Uterus (tissue), 4 donors: Measurements from ENCODE around the gene ACVR1. TPM values are rescaled to one million over a fixed set of nuclear protein-coding genes. Genes with fewer than 3 reads are reported as not detected.

Experiments
- DNase-seq, 2 donors: peaks; one replicate each; pipeline ENCODE4 v3.0.0-alpha.2; 2019 to 2020
- H3K27ac ChIP-seq, 2 donors: fragments of 200-600 bp; sonication (generic); 1 replicate in 1 of 2; 2 replicates in 1 of 2; pipeline ENCODE4 v1.5.1; 2016 to 2018
- H3K27me3 ChIP-seq, 2 donors: fragments of 200-600 bp; sonication (generic); one replicate each; pipeline ENCODE4 v1.5.1; 2018 to 2019; ENCODE audit warnings: control low read depth in 1 of 2
- H3K36me3 ChIP-seq, 2 donors: fragments of 200-600 bp; sonication (generic); one replicate each; pipeline ENCODE4 v1.5.1; 2019; ENCODE audit warnings: control low read depth in 1 of 2
- H3K4me1 ChIP-seq, 2 donors: fragments of 200-600 bp; sonication (generic); one replicate each; pipeline ENCODE4 v1.5.1; 2018 to 2019; ENCODE audit warnings: control low read depth in 1 of 2
- H3K4me3 ChIP-seq, 2 donors: fragments of 200-600 bp; sonication (generic); 1 replicate in 1 of 2; 2 replicates in 1 of 2; pipeline ENCODE4 v1.5.1; 2018 to 2019; ENCODE audit warnings: mild to moderate bottlenecking in 1 of 2
- H3K9me3 ChIP-seq, 2 donors: fragments of 200-600 bp; sonication (generic); one replicate each; pipeline ENCODE4 v1.5.1; 2019; ENCODE audit warnings: control low read depth in 1 of 2
- CTCF ChIP-seq, 4 experiments: fragments of 200-600 bp in 2 of 4; fragments of 450-650 bp in 2 of 4; sonication (generic) in 2 of 4; IDR thresholded peaks; one replicate each; pipeline ENCODE4 v1.5.1; 2016 to 2019; ENCODE audit warnings: antibody characterized with exemption in 4 of 4, mild to moderate bottlenecking in 2 of 4, moderate library complexity in 1 of 4
- POLR2A ChIP-seq, 2 donors: fragments of 450-650 bp; IDR thresholded peaks; one replicate each; pipeline ENCODE4 v1.6.1; 2016; ENCODE audit warnings: antibody characterized with exemption in 2 of 2, mild to moderate bottlenecking in 1 of 2, moderate library complexity in 1 of 2
- intact Hi-C: fragments of 100-400 bp; cut with DNase I; formaldehyde crosslinking; loops from one replicate; pipeline ENCODE4 v1.15.1; 2023; ENCODE audit warnings: low total_unique reads
- total RNA-seq, 4 donors: library from RNA; depleted of rRNA in 3 of 4; stranded (reverse); fragments of >200 nt in 3 of 4; gene quantifications; one replicate each; pipeline versions ENCODE4 v1.1.0 to v1.2.4, GENCODE V29; 2014 to 2023
- donor health status: DM: yes; HTN: yes; CAD: no.

ACVR1 gene
- total RNA-seq, 4 donors from 2014 or later: 30.3 to 398 (median 46.7) TPM

GRCh38 chr2:157786663-157787363 lies 89.3 kb downstream of the ACVR1 start:
- TF ChIP-seq CTCF (IDR thresholded peaks at IDR 0.05): no peak
- Histone ChIP-seq H3K27ac (peak overlapping the region in 1 of 2 donors; percentile 37), H3K27me3 (no peaks in the 10 kb centered on the region), H3K4me1 (peaks cover 0 to 5% of the 10 kb centered on the region in 2 donors), H3K36me3 (no peaks in the 10 kb centered on the region), H3K4me3 (no peak overlapping the region), H3K9me3 (no peaks in the 10 kb centered on the region)
- no peak for DNase-seq
- intact Hi-C loops: no loop called here

- Histone ChIP-seq H3K36me3 (no peaks in the 10 kb centered on the region), H3K27ac (no peak overlapping the region), H3K4me3 (no peak overlapping the region), H3K9me3 (no peaks in the 10 kb centered on the region), H3K27me3 (no peaks in the 10 kb centered on the region), H3K4me1 (peaks cover 0 to 5% of the 10 kb centered on the region in 2 donors)
- TF ChIP-seq POLR2A (IDR thresholded peaks at IDR 0.05): no peak
- TF ChIP-seq CTCF (IDR thresholded peaks at IDR 0.05): no peak
- intact Hi-C loops: no loop called here
- no peak for DNase-seq
Measured at GRCh38 chr2:157785866-157786662, 90.1 kb downstream of the ACVR1 start.

- H3K36me3 ChIP-seq: no peaks in the 10 kb centered on the region
- peaks cover 0 to 5% of the 10 kb centered on the region in 2 donors for H3K4me1 ChIP-seq
- intact Hi-C loops: no loop called here
- no peak overlapping the region for H3K4me3 ChIP-seq
- H3K27ac ChIP-seq: no peak overlapping the region
- H3K27me3 ChIP-seq: no peaks in the 10 kb centered on the region
- no peak for TF ChIP-seq CTCF (IDR thresholded peaks at IDR 0.05)
- no peak for TF ChIP-seq POLR2A (IDR thresholded peaks at IDR 0.05)
- H3K9me3 ChIP-seq: no peaks in the 10 kb centered on the region
- no peak for DNase-seq
Measured at GRCh38 chr2:157785200-157785599, 90.9 kb downstream of the ACVR1 start.

GRCh38 chr2:157784823-157785175 lies 91.3 kb downstream of the ACVR1 start:
- no peaks in the 10 kb centered on the region for H3K9me3 ChIP-seq
- H3K36me3 ChIP-seq: no peaks in the 10 kb centered on the region
- no peaks in the 10 kb centered on the region for H3K27me3 ChIP-seq
- no peak for DNase-seq
- TF ChIP-seq POLR2A (IDR thresholded peaks at IDR 0.05) (no peak), CTCF (IDR thresholded peaks at IDR 0.05) (no peak)
- intact Hi-C loops: no loop called here
- no peak overlapping the region for H3K27ac ChIP-seq
- H3K4me1 ChIP-seq: peaks cover 0 to 5% of the 10 kb centered on the region in 2 donors
- no peak overlapping the region for H3K4me3 ChIP-seq

GRCh38 chr2:157784169-157784822 lies 91.8 kb downstream of the ACVR1 start:
- Histone ChIP-seq H3K4me1 (peaks cover 0 to 5% of the 10 kb centered on the region in 2 donors), H3K36me3 (no peaks in the 10 kb centered on the region), H3K4me3 (no peak overlapping the region), H3K9me3 (no peaks in the 10 kb centered on the region), H3K27ac (no peak overlapping the region), H3K27me3 (no peaks in the 10 kb centered on the region)
- TF ChIP-seq CTCF (IDR thresholded peaks at IDR 0.05): no peak
- no peak for TF ChIP-seq POLR2A (IDR thresholded peaks at IDR 0.05)
- intact Hi-C loops: no loop called here
- DNase-seq: no peak
